ENCODE measurements around the gene HTRA1. TPM values are rescaled to one million over a fixed set of nuclear protein-coding genes. Genes with fewer than 3 reads are reported as not detected.

HTRA1 gene
- 50.4 and 51.6 TPM in 2 replicates for total RNA-seq

GRCh38 chr10:122461367-122461728, at the start of gene HTRA1:
Gene HTRA1 (plus strand): TSS chr10:122461553. CDS start chr10:122461653, 100 bp downstream.

GRCh38 chr10:122454603-122455080, 6.7 kb upstream of the HTRA1 start, which contains the start of gene ARMS2:
Gene ARMS2 (plus strand): TSS chr10:122454653. CDS start chr10:122454728, 75 bp downstream.

GRCh38 chr10:122560279-122560804, 99.0 kb downstream of the HTRA1 start, which contains the start of gene DMBT1:
Gene DMBT1 (plus strand): TSS chr10:122560754. CDS start chr10:122560771, 17 bp downstream.

Other genes starting within 250 kb of the HTRA1 start
- not detected in 2 replicates for gene BTBD16, start 190.3 kb upstream of the HTRA1 start, total RNA-seq
- gene PLEKHA1, start 86.8 kb upstream of the HTRA1 start, total RNA-seq = 34.0 and 34.8 TPM in 2 replicates
- not detected in 2 replicates for gene ARMS2, start 6.9 kb upstream of the HTRA1 start, total RNA-seq
- gene DMBT1, start 99.2 kb downstream of the HTRA1 start, total RNA-seq = not detected in 2 replicates
- not detected in 2 replicates for gene C10orf120, start 238.3 kb downstream of the HTRA1 start, total RNA-seq

Measured in mammary microvascular endothelial cell (primary cell).